ENCODE results near the gene SLC7A9. TPM values are rescaled to one million over a fixed set of nuclear protein-coding genes. Genes with fewer than 3 reads are reported as not detected.

The SLC7A9 gene
- polyA plus RNA-seq, 3 donors, result 0.13 TPM; not detected in 2

DNA sequence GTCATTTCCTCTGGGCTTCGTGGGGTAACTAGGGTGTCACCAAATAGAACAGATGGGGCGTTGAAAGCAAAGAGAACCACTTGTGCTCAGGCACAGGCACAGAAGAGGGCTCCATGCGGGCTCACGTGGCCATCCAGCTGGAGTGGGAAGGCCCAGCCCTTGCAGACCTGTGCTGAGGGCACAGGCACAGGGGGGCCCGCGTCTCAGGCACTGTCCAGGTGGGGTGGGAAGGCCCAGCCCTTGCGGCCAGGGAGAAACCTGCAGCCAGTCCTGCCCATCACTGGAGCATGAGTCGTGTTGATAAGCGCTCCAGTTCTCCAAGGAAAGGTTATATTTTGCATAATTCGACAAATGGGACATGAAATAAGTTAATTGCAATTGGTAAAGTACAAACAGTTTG lies 57.5 kb downstream of the SLC7A9 start:
- DNase-seq, result no peak
- TF ChIP-seq, protein P1, sequence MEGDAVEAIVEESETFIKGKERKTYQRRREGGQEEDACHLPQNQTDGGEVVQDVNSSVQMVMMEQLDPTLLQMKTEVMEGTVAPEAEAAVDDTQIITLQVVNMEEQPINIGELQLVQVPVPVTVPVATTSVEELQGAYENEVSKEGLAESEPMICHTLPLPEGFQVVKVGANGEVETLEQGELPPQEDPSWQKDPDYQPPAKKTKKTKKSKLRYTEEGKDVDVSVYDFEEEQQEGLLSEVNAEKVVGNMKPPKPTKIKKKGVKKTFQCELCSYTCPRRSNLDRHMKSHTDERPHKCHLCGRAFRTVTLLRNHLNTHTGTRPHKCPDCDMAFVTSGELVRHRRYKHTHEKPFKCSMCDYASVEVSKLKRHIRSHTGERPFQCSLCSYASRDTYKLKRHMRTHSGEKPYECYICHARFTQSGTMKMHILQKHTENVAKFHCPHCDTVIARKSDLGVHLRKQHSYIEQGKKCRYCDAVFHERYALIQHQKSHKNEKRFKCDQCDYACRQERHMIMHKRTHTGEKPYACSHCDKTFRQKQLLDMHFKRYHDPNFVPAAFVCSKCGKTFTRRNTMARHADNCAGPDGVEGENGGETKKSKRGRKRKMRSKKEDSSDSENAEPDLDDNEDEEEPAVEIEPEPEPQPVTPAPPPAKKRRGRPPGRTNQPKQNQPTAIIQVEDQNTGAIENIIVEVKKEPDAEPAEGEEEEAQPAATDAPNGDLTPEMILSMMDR (IDR thresholded peaks at IDR 0.05), result no peak
- Mint-ChIP-seq H3K27me3 (ENCODE audit: low read depth in 3 of 3) (peaks cover 1 to 7% (median 6%) of the 10 kb centered on the region in 3 donors), H3K4me1 (no peaks in the 10 kb centered on the region), H3K36me3 (no peaks in the 10 kb centered on the region), H3K9me3 (no peaks in the 10 kb centered on the region), H3K27ac (no peak overlapping the region), H3K4me3 (no peak overlapping the region)
- no peak overlapping the region for H3K9ac ChIP-seq (ENCODE audit: insufficient read depth, low read length, poor library complexity, severe bottlenecking)
- H3K4me1 ChIP-seq (ENCODE audit: control insufficient read depth in 1 of 2, insufficient read depth in 2 of 2, low read length in 2 of 2), result no peaks in the 10 kb centered on the region
- H3K79me2 ChIP-seq (ENCODE audit: insufficient read depth, low read length), result no peaks in the 10 kb centered on the region
- H3K9me3 ChIP-seq (replicated peaks in 1 of 2; ENCODE audit: control insufficient read depth in 1 of 2, insufficient read depth in 1 of 2, low read length in 2 of 2), result no peaks in the 10 kb centered on the region
- intact Hi-C loops (cut with micrococcal nuclease), result no loop called here
- WGBS (ENCODE audit: insufficient coverage), result 93% methylated on average over 9 of the region's 10 CpGs
- H3K27me3 ChIP-seq (ENCODE audit: control insufficient read depth in 2 of 2, insufficient read depth in 2 of 2, low read length in 2 of 2), result no peaks in the 10 kb centered on the region
- H3K36me3 ChIP-seq (replicated peaks in 1 of 2; ENCODE audit: control insufficient read depth in 1 of 2, insufficient read depth in 2 of 2, low read length in 2 of 2), result no peaks in the 10 kb centered on the region
- no peak overlapping the region for H3K27ac ChIP-seq (ENCODE audit: low read depth in 1 of 2, low read length in 2 of 2)
- no peak overlapping the region for H3K4me2 ChIP-seq (replicated peaks; ENCODE audit: extremely low read depth, low read length, poor library complexity, severe bottlenecking)
- no peak overlapping the region for H3K4me3 ChIP-seq (replicated peaks in 1 of 3; ENCODE audit: low read depth in 2 of 3, low read length in 3 of 3)
- H4K20me1 ChIP-seq (ENCODE audit: insufficient read depth, low read length), result no peaks in the 10 kb centered on the region
- H2AFZ ChIP-seq (ENCODE audit: insufficient read depth, low read depth, low read length, poor library complexity, severe bottlenecking), result no peak overlapping the region

DNA sequence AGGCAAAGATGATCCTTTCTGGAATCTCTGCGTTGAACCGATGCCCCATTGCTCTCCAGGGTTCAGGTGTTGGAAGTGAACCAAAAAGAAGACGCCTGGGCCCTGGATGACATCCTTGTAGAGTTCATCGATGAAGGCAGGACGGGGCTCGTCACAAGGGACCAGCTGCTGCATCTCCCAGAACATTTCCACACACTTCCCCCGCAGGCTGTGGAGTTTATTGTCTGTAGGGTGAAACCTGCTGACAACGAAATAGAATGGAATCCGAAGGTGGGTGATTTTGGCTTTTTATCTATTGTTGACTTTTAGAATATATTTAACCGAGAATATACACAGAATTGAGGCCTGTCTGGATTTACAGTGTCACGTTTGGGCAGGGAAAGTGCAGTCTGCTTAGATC lies 58.4 kb downstream of the SLC7A9 start:
- no peak overlapping the region for H3K4me3 Mint-ChIP-seq
- Histone ChIP-seq H3K27me3 (ENCODE audit: control insufficient read depth in 2 of 2, insufficient read depth in 2 of 2, low read length in 2 of 2) (no peaks in the 10 kb centered on the region), H3K27ac (ENCODE audit: low read depth in 1 of 2, low read length in 2 of 2) (no peak overlapping the region), H3K4me1 (ENCODE audit: control insufficient read depth in 1 of 2, insufficient read depth in 2 of 2, low read length in 2 of 2) (no peaks in the 10 kb centered on the region), H3K4me3 (replicated peaks in 1 of 3; ENCODE audit: low read depth in 2 of 3, low read length in 3 of 3) (no peak overlapping the region), H3K4me2 (replicated peaks; ENCODE audit: extremely low read depth, low read length, poor library complexity, severe bottlenecking) (no peak overlapping the region), H4K20me1 (ENCODE audit: insufficient read depth, low read length) (no peaks in the 10 kb centered on the region), H3K79me2 (ENCODE audit: insufficient read depth, low read length) (no peaks in the 10 kb centered on the region), H3K9me3 (replicated peaks in 1 of 2; ENCODE audit: control insufficient read depth in 1 of 2, insufficient read depth in 1 of 2, low read length in 2 of 2) (no peaks in the 10 kb centered on the region), H2AFZ (ENCODE audit: insufficient read depth, low read depth, low read length, poor library complexity, severe bottlenecking) (no peak overlapping the region), H3K9ac (ENCODE audit: insufficient read depth, low read length, poor library complexity, severe bottlenecking) (no peak overlapping the region), H3K36me3 (replicated peaks in 1 of 2; ENCODE audit: control insufficient read depth in 1 of 2, insufficient read depth in 2 of 2, low read length in 2 of 2) (no peaks in the 10 kb centered on the region)
- no peaks in the 10 kb centered on the region for H3K4me1 Mint-ChIP-seq
- DNase-seq, result no peak
- H3K27me3 Mint-ChIP-seq (ENCODE audit: low read depth in 3 of 3), result peaks cover 1 to 7% (median 6%) of the 10 kb centered on the region in 3 donors
- no peak overlapping the region for H3K27ac Mint-ChIP-seq
- TF ChIP-seq, protein P1 (IDR thresholded peaks at IDR 0.05), result no peak
- WGBS (ENCODE audit: insufficient coverage), result 95% methylated on average over 3 of the region's 11 CpGs
- no peaks in the 10 kb centered on the region for H3K36me3 Mint-ChIP-seq
- intact Hi-C loops (cut with micrococcal nuclease), result no loop called here
- no peaks in the 10 kb centered on the region for H3K9me3 Mint-ChIP-seq

Data from CD14-positive monocyte (primary cell).